HG03439 (cell line): ENCODE results near the gene KDM4B.

Experiments
- ATAC-seq: cut with Tn5 transposase; IDR thresholded peaks from one replicate; pipeline ENCODE4 v1.9.1; 2021; ENCODE audit warnings: mild to moderate bottlenecking, moderate library complexity; ENCODE audit not compliant: unreplicated experiment

The KDM4B gene

GRCh38 chr19:4984106-4984380 lies 15.1 kb downstream of the KDM4B start:
- no peak for ATAC-seq

GRCh38 chr19:4984438-4984990 lies 15.6 kb downstream of the KDM4B start:
- no peak for ATAC-seq

GRCh38 chr19:4985551-4985991 lies 16.7 kb downstream of the KDM4B start:
- no peak for ATAC-seq

- ATAC-seq: no peak
Measured at GRCh38 chr19:4986056-4986455, 17.1 kb downstream of the KDM4B start.

- ATAC-seq: no peak
Measured at GRCh38 chr19:4986471-4986891, 17.6 kb downstream of the KDM4B start.

GRCh38 chr19:4987256-4987655 lies 18.3 kb downstream of the KDM4B start:
- ATAC-seq: no peak

- ATAC-seq: no peak
Measured at GRCh38 chr19:4987692-4988370, 18.9 kb downstream of the KDM4B start.

GRCh38 chr19:4988770-4989251 lies 19.9 kb downstream of the KDM4B start:
- no peak for ATAC-seq

- ATAC-seq: no peak
Measured at GRCh38 chr19:4990306-4990705, 21.4 kb downstream of the KDM4B start.

GRCh38 chr19:4991538-4991937 lies 22.6 kb downstream of the KDM4B start:
- no peak for ATAC-seq

GRCh38 chr19:4991996-4992698 lies 23.2 kb downstream of the KDM4B start:
- ATAC-seq: no peak

GRCh38 chr19:4993683-4994082 lies 24.8 kb downstream of the KDM4B start:
- ATAC-seq: no peak

GRCh38 chr19:4996701-4997100 lies 27.8 kb downstream of the KDM4B start:
- no peak for ATAC-seq

- ATAC-seq: no peak
Measured at GRCh38 chr19:4997297-4997696, 28.4 kb downstream of the KDM4B start.

GRCh38 chr19:5000120-5000611 lies 31.3 kb downstream of the KDM4B start:
- no peak for ATAC-seq

GRCh38 chr19:5001615-5002014 lies 32.7 kb downstream of the KDM4B start:
- ATAC-seq: no peak

GRCh38 chr19:5002143-5002542 lies 33.2 kb downstream of the KDM4B start:
- ATAC-seq: no peak

GRCh38 chr19:5003781-5004180 lies 34.9 kb downstream of the KDM4B start:
- no peak for ATAC-seq

- no peak for ATAC-seq
Measured at GRCh38 chr19:5005096-5005495, 36.2 kb downstream of the KDM4B start.

GRCh38 chr19:5006201-5006600 lies 37.3 kb downstream of the KDM4B start:
- ATAC-seq: no peak

- no peak for ATAC-seq
Measured at GRCh38 chr19:5006821-5007220, 37.9 kb downstream of the KDM4B start.
